H1 (cell line): ENCODE measurements around the gene RPS21. TPM values are rescaled to one million over a fixed set of nuclear protein-coding genes. Genes with fewer than 3 reads are reported as not detected.

Source experiments
- CHD2 ChIP-seq: IDR thresholded peaks from 2 replicates; pipeline ENCODE4 v1.6.1; 2012; ENCODE audit warnings: low read length, improper control_type of control experiment
- FOSL1 ChIP-seq: IDR thresholded peaks from 2 replicates; pipeline ENCODE4 v1.6.1; 2011; ENCODE audit warnings: mild to moderate bottlenecking, low read depth, low read length, moderate library complexity; ENCODE audit not compliant: insufficient read depth
- JUN ChIP-seq: IDR thresholded peaks from 2 replicates; pipeline ENCODE4 v1.6.1; 2011; ENCODE audit warnings: low read depth, mild to moderate bottlenecking, improper control_type of control experiment, low read length
- JUND ChIP-seq: IDR thresholded peaks from 2 replicates; pipeline ENCODE4 v1.6.1; 2011; ENCODE audit warnings: mild to moderate bottlenecking, improper control_type of control experiment, low read length
- MAFK ChIP-seq: IDR thresholded peaks from 2 replicates; pipeline ENCODE4 v1.6.1; 2012; ENCODE audit warnings: low read depth, mild to moderate bottlenecking, improper control_type of control experiment, low read length
- TAF7 ChIP-seq: optimal IDR thresholded peaks from 2 replicates; pipeline ENCODE3; 2011; ENCODE audit warnings: low read depth, mild to moderate bottlenecking, inconsistent platforms, low read length, moderate library complexity, borderline replicate concordance
- polyA plus RNA-seq, 7 experiments: library from polyadenylated mRNA; depleted of rRNA in 3 of 7; stranded (reverse) in 5 of 7; unstranded in 2 of 7; fragments of >200 nt in 5 of 7; fragments of 200-250 nt in 2 of 7; gene quantifications; 1 replicate in 5 of 7; 2 replicates in 1 of 7; 4 replicates in 1 of 7; pipeline versions ENCODE4 v1.2.1 to v1.2.3, GENCODE V29; 2011 to 2013; ENCODE audit warnings: missing spikeins in 2 of 7, mixed read lengths in 2 of 7
- total RNA-seq: library from RNA; stranded (reverse); fragmentation: NEBNext Ultra II Directional; extraction: Animal tissue kit (Norgen Biotek cat#: 25700); gene quantifications from 2 replicates; pipeline ENCODE4 v1.2.1, GENCODE V29; 2021
- TF ChIP-seq, protein P1 (sequence below): fragments of 300-600 bp; sonication (generic); IDR thresholded peaks from 2 replicates; pipeline ENCODE4 v1.7.1; 2012; ENCODE audit warnings: low read length, moderate library complexity, mild to moderate bottlenecking, inconsistent platforms; ENCODE audit not compliant: insufficient replicate concordance

Gene RPS21
- total and polyA plus RNA-seq, 2 of the 8 experiments (the other 6 are each of a cell fraction or from before 2014, with no cell fraction given), result 1,787 to 7,219 TPM

DNA sequence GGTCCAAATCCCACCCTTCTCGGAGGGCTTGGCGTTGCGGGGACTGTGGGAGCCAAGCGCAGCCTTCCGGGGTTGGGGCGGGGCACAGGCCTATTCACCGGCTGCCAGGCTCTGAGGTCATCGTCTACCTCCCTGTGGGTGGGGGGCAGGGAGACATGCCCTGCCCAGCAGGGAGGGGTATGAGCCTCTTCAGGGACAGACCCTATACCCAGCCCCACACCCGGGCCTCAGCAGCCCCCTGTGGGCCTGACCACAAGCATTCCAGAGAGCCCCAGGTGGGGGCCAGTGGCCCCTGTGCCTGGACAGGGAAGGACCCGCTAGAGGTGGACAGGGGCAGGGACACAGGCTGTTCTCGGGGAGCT is 31.4 kb upstream of the RPS21 start (continued):
- TF ChIP-seq, protein P1, sequence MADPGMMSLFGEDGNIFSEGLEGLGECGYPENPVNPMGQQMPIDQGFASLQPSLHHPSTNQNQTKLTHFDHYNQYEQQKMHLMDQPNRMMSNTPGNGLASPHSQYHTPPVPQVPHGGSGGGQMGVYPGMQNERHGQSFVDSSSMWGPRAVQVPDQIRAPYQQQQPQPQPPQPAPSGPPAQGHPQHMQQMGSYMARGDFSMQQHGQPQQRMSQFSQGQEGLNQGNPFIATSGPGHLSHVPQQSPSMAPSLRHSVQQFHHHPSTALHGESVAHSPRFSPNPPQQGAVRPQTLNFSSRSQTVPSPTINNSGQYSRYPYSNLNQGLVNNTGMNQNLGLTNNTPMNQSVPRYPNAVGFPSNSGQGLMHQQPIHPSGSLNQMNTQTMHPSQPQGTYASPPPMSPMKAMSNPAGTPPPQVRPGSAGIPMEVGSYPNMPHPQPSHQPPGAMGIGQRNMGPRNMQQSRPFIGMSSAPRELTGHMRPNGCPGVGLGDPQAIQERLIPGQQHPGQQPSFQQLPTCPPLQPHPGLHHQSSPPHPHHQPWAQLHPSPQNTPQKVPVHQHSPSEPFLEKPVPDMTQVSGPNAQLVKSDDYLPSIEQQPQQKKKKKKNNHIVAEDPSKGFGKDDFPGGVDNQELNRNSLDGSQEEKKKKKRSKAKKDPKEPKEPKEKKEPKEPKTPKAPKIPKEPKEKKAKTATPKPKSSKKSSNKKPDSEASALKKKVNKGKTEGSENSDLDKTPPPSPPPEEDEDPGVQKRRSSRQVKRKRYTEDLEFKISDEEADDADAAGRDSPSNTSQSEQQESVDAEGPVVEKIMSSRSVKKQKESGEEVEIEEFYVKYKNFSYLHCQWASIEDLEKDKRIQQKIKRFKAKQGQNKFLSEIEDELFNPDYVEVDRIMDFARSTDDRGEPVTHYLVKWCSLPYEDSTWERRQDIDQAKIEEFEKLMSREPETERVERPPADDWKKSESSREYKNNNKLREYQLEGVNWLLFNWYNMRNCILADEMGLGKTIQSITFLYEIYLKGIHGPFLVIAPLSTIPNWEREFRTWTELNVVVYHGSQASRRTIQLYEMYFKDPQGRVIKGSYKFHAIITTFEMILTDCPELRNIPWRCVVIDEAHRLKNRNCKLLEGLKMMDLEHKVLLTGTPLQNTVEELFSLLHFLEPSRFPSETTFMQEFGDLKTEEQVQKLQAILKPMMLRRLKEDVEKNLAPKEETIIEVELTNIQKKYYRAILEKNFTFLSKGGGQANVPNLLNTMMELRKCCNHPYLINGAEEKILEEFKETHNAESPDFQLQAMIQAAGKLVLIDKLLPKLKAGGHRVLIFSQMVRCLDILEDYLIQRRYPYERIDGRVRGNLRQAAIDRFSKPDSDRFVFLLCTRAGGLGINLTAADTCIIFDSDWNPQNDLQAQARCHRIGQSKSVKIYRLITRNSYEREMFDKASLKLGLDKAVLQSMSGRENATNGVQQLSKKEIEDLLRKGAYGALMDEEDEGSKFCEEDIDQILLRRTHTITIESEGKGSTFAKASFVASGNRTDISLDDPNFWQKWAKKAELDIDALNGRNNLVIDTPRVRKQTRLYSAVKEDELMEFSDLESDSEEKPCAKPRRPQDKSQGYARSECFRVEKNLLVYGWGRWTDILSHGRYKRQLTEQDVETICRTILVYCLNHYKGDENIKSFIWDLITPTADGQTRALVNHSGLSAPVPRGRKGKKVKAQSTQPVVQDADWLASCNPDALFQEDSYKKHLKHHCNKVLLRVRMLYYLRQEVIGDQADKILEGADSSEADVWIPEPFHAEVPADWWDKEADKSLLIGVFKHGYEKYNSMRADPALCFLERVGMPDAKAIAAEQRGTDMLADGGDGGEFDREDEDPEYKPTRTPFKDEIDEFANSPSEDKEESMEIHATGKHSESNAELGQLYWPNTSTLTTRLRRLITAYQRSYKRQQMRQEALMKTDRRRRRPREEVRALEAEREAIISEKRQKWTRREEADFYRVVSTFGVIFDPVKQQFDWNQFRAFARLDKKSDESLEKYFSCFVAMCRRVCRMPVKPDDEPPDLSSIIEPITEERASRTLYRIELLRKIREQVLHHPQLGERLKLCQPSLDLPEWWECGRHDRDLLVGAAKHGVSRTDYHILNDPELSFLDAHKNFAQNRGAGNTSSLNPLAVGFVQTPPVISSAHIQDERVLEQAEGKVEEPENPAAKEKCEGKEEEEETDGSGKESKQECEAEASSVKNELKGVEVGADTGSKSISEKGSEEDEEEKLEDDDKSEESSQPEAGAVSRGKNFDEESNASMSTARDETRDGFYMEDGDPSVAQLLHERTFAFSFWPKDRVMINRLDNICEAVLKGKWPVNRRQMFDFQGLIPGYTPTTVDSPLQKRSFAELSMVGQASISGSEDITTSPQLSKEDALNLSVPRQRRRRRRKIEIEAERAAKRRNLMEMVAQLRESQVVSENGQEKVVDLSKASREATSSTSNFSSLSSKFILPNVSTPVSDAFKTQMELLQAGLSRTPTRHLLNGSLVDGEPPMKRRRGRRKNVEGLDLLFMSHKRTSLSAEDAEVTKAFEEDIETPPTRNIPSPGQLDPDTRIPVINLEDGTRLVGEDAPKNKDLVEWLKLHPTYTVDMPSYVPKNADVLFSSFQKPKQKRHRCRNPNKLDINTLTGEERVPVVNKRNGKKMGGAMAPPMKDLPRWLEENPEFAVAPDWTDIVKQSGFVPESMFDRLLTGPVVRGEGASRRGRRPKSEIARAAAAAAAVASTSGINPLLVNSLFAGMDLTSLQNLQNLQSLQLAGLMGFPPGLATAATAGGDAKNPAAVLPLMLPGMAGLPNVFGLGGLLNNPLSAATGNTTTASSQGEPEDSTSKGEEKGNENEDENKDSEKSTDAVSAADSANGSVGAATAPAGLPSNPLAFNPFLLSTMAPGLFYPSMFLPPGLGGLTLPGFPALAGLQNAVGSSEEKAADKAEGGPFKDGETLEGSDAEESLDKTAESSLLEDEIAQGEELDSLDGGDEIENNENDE, result no peak
- 0 out of 2 replicates have a peak, but pooled peaks have one; percentile 22 for TF ChIP-seq CHD2
- no peak for TF ChIP-seq MAFK
- peak; percentile 42; the same call in 1 of the 2 replicates for TF ChIP-seq JUN
- TF ChIP-seq FOSL1, result no peak
- peak; percentile 49; the same call in 1 of the 2 replicates for TF ChIP-seq JUND
- TF ChIP-seq TAF7, result no peak
